Measurements from ENCODE around the gene H19. TPM values are rescaled to one million over a fixed set of nuclear protein-coding genes. Genes with fewer than 3 reads are reported as not detected.

Gene H19
- total and polyA plus RNA-seq, 2 of the 8 experiments (the other 6 are each of a cell fraction or from before 2014, with no cell fraction given) = 5.2 to 10.0 TPM

DNA sequence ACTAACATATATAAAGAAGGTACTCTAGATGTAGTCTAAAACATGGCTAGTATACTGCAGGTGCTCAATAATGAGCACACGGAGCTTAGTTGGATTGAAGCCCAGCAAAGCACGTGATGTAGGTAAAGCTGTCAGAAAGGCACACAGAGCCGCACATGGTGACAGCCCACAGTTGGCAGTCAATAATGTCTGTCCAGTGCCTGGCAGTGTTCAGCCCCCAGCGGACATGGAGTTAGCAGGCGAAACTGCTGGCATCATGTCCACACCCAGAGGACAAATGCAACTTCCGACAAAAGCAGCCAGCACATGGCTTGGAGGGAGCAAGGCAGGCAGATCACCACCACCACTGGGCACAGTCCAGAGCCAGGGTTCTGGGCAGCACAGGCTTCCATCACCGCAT, 43.5 kb upstream of the H19 start:
- H3K79me2 ChIP-seq (ENCODE audit: control insufficient read depth in 1 of 2, insufficient read depth in 2 of 2, low read length in 2 of 2) = no peaks in the 10 kb centered on the region
- no peak for TF ChIP-seq TAF7 (optimal IDR thresholded peaks at IDR 0.05; ENCODE audit: borderline replicate concordance, low read depth, low read length)
- TF ChIP-seq TBP (IDR thresholded peaks at IDR 0.05; ENCODE audit: low read depth, low read length) = no peak
- no peak for TF ChIP-seq TAF1 (IDR thresholded peaks at IDR 0.05; ENCODE audit: low read depth, low read length)
- no peak for TF ChIP-seq HDAC6 (IDR thresholded peaks at IDR 0.05; ENCODE audit: low read depth, low read length)
- no peak for TF ChIP-seq CEBPB (IDR thresholded peaks at IDR 0.05; ENCODE audit: low read depth, low read length)
- no peak for TF ChIP-seq KDM4A (IDR thresholded peaks at IDR 0.05; ENCODE audit: low read depth, low read length, severe bottlenecking)
- TF ChIP-seq NRF1 (IDR thresholded peaks at IDR 0.05; ENCODE audit: low read depth, low read length) = no peak
- TF ChIP-seq SIN3A (conservative IDR thresholded peaks at IDR 0.05 in 1 of 2, IDR thresholded peaks at IDR 0.05 in 1 of 2; ENCODE audit: low read depth in 1 of 2, low read length in 2 of 2) = no peak
- TF ChIP-seq, protein P1, sequence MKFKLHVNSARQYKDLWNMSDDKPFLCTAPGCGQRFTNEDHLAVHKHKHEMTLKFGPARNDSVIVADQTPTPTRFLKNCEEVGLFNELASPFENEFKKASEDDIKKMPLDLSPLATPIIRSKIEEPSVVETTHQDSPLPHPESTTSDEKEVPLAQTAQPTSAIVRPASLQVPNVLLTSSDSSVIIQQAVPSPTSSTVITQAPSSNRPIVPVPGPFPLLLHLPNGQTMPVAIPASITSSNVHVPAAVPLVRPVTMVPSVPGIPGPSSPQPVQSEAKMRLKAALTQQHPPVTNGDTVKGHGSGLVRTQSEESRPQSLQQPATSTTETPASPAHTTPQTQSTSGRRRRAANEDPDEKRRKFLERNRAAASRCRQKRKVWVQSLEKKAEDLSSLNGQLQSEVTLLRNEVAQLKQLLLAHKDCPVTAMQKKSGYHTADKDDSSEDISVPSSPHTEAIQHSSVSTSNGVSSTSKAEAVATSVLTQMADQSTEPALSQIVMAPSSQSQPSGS (IDR thresholded peaks at IDR 0.05; ENCODE audit: low read length) = no peak
- TF ChIP-seq POLR2AphosphoS5 (IDR thresholded peaks at IDR 0.05; ENCODE audit: low read depth, low read length) = no peak
- no peak for TF ChIP-seq SRF (IDR thresholded peaks at IDR 0.05; ENCODE audit: low read depth, low read length)
- no peak for TF ChIP-seq GABPA (IDR thresholded peaks at IDR 0.05; ENCODE audit: borderline replicate concordance, insufficient read depth, low read length)
- TF ChIP-seq SP4 (IDR thresholded peaks at IDR 0.05; ENCODE audit: low read length) = no peak
- no peak for TF ChIP-seq FOSL1 (IDR thresholded peaks at IDR 0.05; ENCODE audit: insufficient read depth, low read depth, low read length)
- no peak overlapping the region for H3K4ac ChIP-seq (replicated peaks; ENCODE audit: insufficient read length, low read depth, low read length)
- no peak overlapping the region for H2BK12ac ChIP-seq (ENCODE audit: low read depth, low read length)
- WGBS, 2 experiments (ENCODE audit: extremely low coverage in 1 of 2, insufficient coverage in 1 of 2, insufficient read length in 1 of 2, insufficient replicate concordance in 2 of 2, low coverage in 1 of 2, low lambda C conversion rate in 2 of 2, missing lambda C conversion rate in 1 of 2) = no CpG with 5 or more reads among the region's 7 CpGs
- H3K27ac ChIP-seq (ENCODE audit: low read depth, low read length) = no peak overlapping the region
- H3K23me2 ChIP-seq (ENCODE audit: low read depth, low read length) = peaks cover 5% of the 10 kb centered on the region; the same call in 1 of the 2 replicates
- ChIA-PET CTCF (ENCODE audit: partially characterized antibody) (interaction anchor here (1.5 to 9.3 kb wide), 3 partner anchors 47 to 388 kb away, joined by 3 to 551 read pairs (median 5); no protein-coding TSS in a partner anchor), POLR2A (ENCODE audit: partially characterized antibody) (no interaction called here)
- H2BK120ac ChIP-seq (replicated peaks; ENCODE audit: low read depth, low read length) = no peak overlapping the region
- H3K14ac ChIP-seq (ENCODE audit: insufficient read length) = no peak overlapping the region
- H4K91ac ChIP-seq (replicated peaks; ENCODE audit: insufficient read length, low read length) = no peak overlapping the region
- H4K20me1 ChIP-seq (replicated peaks in 1 of 2; ENCODE audit: control insufficient read depth in 1 of 2, insufficient read depth in 2 of 2, low read length in 2 of 2) = no peaks in the 10 kb centered on the region
- DNase-seq (ENCODE audit: low read depth in 1 of 2, low spot score in 2 of 2) (no peak), FAIRE-seq (no peak)
- H4K8ac ChIP-seq (ENCODE audit: extremely low read depth, insufficient read depth, low read length) = no peak overlapping the region
- H3K79me1 ChIP-seq (ENCODE audit: low read depth, low read length) = no peaks in the 10 kb centered on the region
- no peak overlapping the region for H2BK20ac ChIP-seq (ENCODE audit: low read length)
- H3K56ac ChIP-seq (replicated peaks; ENCODE audit: insufficient read length, low read depth, low read length) = no peak overlapping the region
- H3K4me3 ChIP-seq (ENCODE audit: extremely low read depth in 1 of 4, insufficient read depth in 2 of 4, low read depth in 3 of 4, low read length in 4 of 4) = no peak overlapping the region
- no peak overlapping the region for H2AFZ ChIP-seq (ENCODE audit: low read length)
- H3K9me3 ChIP-seq (ENCODE audit: insufficient read depth in 2 of 2, low read depth in 1 of 2, low read length in 1 of 2) = no peaks in the 10 kb centered on the region
- H2BK15ac ChIP-seq (ENCODE audit: low read length) = no peak overlapping the region
- H3K4me1 ChIP-seq (replicated peaks in 1 of 4; ENCODE audit: control insufficient read depth in 3 of 4, insufficient read depth in 4 of 4, low read length in 3 of 4) = no peaks in the 10 kb centered on the region
- no peak overlapping the region for H3K18ac ChIP-seq (ENCODE audit: extremely low read depth, low read length)
- H4K5ac ChIP-seq (ENCODE audit: insufficient read length, low read depth, low read length) = no peak overlapping the region
- H3K27me3 ChIP-seq (replicated peaks in 1 of 4; ENCODE audit: control insufficient read depth in 3 of 4, extremely low read depth in 1 of 4, insufficient read depth in 3 of 4, low read length in 3 of 4) = no peaks in the 10 kb centered on the region
- no peak overlapping the region for H3K23ac ChIP-seq (ENCODE audit: insufficient read length)
- H3K9ac ChIP-seq (replicated peaks in 1 of 4; ENCODE audit: extremely low read depth in 1 of 4, low read depth in 3 of 4, low read length in 3 of 4) = no peak overlapping the region
- H3K4me2 ChIP-seq (ENCODE audit: insufficient read depth in 1 of 2, low read depth in 2 of 2, low read length in 2 of 2) = no peak overlapping the region
- no peak overlapping the region for H2BK5ac ChIP-seq (ENCODE audit: low read depth, low read length)
- no peak overlapping the region for H2AK5ac ChIP-seq (ENCODE audit: low read depth, low read length)
- H3K36me3 ChIP-seq (ENCODE audit: control insufficient read depth in 2 of 4, insufficient read depth in 4 of 4, low read length in 3 of 4) = no peaks in the 10 kb centered on the region
